ENCODE data around the gene NOB1.

DNA sequence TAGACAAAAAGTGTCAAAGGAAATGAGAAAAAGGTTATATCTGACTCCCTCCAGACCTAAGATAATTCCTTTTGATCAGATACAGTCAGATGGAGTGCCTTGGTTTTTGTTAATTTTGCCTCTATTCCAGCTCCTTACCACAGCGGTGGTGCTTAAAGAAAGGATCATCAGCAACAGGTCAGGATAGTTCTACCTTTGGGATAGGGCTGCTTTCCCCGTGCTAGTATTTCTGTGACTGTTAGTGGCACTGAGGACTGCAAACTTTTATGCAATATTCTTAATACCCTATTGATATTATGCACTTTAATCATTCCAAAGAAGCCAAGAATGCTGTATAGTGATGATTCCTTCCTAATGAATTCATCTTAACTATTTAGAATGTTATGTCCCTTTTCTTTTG, 52.9 kb downstream of the NOB1 start:
- TF ChIP-seq, protein P1, sequence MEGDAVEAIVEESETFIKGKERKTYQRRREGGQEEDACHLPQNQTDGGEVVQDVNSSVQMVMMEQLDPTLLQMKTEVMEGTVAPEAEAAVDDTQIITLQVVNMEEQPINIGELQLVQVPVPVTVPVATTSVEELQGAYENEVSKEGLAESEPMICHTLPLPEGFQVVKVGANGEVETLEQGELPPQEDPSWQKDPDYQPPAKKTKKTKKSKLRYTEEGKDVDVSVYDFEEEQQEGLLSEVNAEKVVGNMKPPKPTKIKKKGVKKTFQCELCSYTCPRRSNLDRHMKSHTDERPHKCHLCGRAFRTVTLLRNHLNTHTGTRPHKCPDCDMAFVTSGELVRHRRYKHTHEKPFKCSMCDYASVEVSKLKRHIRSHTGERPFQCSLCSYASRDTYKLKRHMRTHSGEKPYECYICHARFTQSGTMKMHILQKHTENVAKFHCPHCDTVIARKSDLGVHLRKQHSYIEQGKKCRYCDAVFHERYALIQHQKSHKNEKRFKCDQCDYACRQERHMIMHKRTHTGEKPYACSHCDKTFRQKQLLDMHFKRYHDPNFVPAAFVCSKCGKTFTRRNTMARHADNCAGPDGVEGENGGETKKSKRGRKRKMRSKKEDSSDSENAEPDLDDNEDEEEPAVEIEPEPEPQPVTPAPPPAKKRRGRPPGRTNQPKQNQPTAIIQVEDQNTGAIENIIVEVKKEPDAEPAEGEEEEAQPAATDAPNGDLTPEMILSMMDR (IDR thresholded peaks at IDR 0.05), result no peak
- TF ChIP-seq POLR2A (IDR thresholded peaks at IDR 0.05), result no peak
